ENCODE measurements around the gene DMXL2. TPM values are rescaled to one million over a fixed set of nuclear protein-coding genes. Genes with fewer than 3 reads are reported as not detected.

DMXL2 gene
- total and polyA plus RNA-seq, 2 experiments from 2014 or later: 6.1 to 61.1 TPM

DNA sequence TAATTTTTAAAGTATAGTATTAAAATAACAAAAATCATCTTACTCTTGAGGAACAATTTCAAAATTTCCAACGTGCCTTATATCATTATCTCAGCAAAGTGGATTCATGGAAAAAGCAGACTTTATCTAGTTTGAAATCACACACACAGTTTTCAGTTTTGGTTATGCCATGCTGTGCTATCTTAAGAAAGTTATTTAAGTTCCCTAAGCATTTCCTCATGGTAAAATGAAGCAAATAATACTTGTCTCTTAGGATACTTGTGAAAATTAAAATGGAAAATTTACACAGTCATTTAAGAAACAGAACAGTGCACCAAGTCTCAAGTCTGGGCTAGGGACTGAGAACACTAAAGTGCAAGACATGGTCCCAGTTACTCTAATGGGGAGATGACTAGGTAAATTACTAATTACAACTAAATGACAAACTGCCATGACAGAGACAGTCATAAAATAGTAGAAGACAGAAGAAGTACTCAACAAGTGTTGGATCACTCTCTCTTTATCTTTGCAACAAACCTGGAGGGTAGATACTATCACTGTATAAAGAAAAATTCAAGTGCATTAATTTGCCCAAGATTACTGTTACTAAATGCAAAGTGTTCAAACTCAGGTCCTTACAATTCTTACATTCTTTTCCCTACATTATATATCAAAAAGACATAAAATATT is 44.8 kb downstream of the DMXL2 start:
- Mint-ChIP-seq H3K4me1 (peaks cover 3% of the 10 kb centered on the region; the same call in 1 of the 3 replicates), H3K36me3 (ENCODE audit: low read depth) (no peaks in the 10 kb centered on the region), H3K27me3 (ENCODE audit: insufficient read depth, low read depth, poor library complexity) (no peaks in the 10 kb centered on the region), H3K4me3 (no peak overlapping the region), H3K27ac (no peak overlapping the region), H3K9me3 (no peaks in the 10 kb centered on the region)
- TF ChIP-seq STAT1 (IDR thresholded peaks at IDR 0.05; ENCODE audit: unreplicated experiment): no peak
- TF ChIP-seq POLR2AphosphoS5 (IDR thresholded peaks at IDR 0.05; ENCODE audit: low read depth): no peak
- TF ChIP-seq, protein P1, sequence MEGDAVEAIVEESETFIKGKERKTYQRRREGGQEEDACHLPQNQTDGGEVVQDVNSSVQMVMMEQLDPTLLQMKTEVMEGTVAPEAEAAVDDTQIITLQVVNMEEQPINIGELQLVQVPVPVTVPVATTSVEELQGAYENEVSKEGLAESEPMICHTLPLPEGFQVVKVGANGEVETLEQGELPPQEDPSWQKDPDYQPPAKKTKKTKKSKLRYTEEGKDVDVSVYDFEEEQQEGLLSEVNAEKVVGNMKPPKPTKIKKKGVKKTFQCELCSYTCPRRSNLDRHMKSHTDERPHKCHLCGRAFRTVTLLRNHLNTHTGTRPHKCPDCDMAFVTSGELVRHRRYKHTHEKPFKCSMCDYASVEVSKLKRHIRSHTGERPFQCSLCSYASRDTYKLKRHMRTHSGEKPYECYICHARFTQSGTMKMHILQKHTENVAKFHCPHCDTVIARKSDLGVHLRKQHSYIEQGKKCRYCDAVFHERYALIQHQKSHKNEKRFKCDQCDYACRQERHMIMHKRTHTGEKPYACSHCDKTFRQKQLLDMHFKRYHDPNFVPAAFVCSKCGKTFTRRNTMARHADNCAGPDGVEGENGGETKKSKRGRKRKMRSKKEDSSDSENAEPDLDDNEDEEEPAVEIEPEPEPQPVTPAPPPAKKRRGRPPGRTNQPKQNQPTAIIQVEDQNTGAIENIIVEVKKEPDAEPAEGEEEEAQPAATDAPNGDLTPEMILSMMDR (conservative IDR thresholded peaks at IDR 0.05; ENCODE audit: low read depth in 2 of 2): no peak
- TF ChIP-seq ZNF331 (CRISPR knock-in tag; IDR thresholded peaks at IDR 0.05; ENCODE audit: low read depth): no peak
- TF ChIP-seq EZH2 (IDR thresholded peaks at IDR 0.05; ENCODE audit: low read depth, unreplicated experiment): no peak
- no peak for TF ChIP-seq REST (IDR thresholded peaks at IDR 0.05; ENCODE audit: unreplicated experiment)
- TF ChIP-seq ZNF462 (CRISPR knock-in tag; IDR thresholded peaks at IDR 0.05): no peak
- no peak for TF ChIP-seq ZNF114 (CRISPR knock-in tag; IDR thresholded peaks at IDR 0.05)
- TF ChIP-seq CREB1 (CRISPR knock-in tag; IDR thresholded peaks at IDR 0.05; ENCODE audit: low read depth): no peak
- TF ChIP-seq JUNB (IDR thresholded peaks at IDR 0.05; ENCODE audit: unreplicated experiment): no peak
- TF ChIP-seq EZH2phosphoT487 (IDR thresholded peaks at IDR 0.05; ENCODE audit: unreplicated experiment): no peak
- no peak for TF ChIP-seq NANOG (IDR thresholded peaks at IDR 0.05; ENCODE audit: borderline replicate concordance)
- TF ChIP-seq, protein P2, sequence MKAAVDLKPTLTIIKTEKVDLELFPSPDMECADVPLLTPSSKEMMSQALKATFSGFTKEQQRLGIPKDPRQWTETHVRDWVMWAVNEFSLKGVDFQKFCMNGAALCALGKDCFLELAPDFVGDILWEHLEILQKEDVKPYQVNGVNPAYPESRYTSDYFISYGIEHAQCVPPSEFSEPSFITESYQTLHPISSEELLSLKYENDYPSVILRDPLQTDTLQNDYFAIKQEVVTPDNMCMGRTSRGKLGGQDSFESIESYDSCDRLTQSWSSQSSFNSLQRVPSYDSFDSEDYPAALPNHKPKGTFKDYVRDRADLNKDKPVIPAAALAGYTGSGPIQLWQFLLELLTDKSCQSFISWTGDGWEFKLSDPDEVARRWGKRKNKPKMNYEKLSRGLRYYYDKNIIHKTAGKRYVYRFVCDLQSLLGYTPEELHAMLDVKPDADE (IDR thresholded peaks at IDR 0.05): no peak
- no peak overlapping the region for H2AFZ ChIP-seq
- no peak for DNase-seq (ENCODE audit: low spot score)
- no peaks in the 10 kb centered on the region for H3K9me2 ChIP-seq (ENCODE audit: insufficient read depth)
- H3K36me3 ChIP-seq (ENCODE audit: insufficient read depth): no peaks in the 10 kb centered on the region
- H3K27me3 ChIP-seq (ENCODE audit: insufficient read depth): no peaks in the 10 kb centered on the region
- no peak overlapping the region for H3K4me2 ChIP-seq
- H3K4me3 ChIP-seq: no peak overlapping the region
- H3F3A ChIP-seq (replicated peaks; ENCODE audit: low read depth): no peaks in the 10 kb centered on the region
- H3K4me1 ChIP-seq (ENCODE audit: insufficient read depth): no peaks in the 10 kb centered on the region
- no peaks in the 10 kb centered on the region for H3K79me2 ChIP-seq (replicated peaks; ENCODE audit: insufficient read depth)
- no peak overlapping the region for H3K27ac ChIP-seq (ENCODE audit: low read depth)
- ATAC-seq: no peak
- H4K20me1 ChIP-seq (replicated peaks; ENCODE audit: insufficient read depth): no peaks in the 10 kb centered on the region
